NCI-H748 (cell line): ENCODE results near the gene CORO1C.

Experiments
- DNase-seq: peaks from one replicate; lab custom pipeline; 2025; ENCODE audit not compliant: unreplicated experiment; lab: John Stamatoyannopoulos, UW

Gene CORO1C

DNA sequence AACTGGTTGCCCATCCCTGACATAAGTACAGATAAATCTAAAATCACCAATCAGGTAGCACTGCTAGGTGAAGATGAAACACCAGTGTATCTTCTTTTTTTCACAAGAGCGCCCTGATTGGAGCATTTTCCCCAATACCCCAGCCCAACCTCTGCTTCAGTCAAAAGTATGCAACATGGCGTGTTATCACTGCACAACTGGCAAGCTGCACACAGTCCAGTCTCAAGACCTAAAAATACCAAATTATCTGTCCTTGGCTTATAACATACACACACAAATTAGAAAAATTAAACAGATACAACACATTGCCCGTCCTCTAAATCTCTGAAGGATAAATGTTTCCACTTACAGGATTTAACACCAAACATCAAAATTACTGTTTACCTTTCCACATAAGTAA, 77.4 kb downstream of the CORO1C start:
- DNase-seq, result no peak

DNA sequence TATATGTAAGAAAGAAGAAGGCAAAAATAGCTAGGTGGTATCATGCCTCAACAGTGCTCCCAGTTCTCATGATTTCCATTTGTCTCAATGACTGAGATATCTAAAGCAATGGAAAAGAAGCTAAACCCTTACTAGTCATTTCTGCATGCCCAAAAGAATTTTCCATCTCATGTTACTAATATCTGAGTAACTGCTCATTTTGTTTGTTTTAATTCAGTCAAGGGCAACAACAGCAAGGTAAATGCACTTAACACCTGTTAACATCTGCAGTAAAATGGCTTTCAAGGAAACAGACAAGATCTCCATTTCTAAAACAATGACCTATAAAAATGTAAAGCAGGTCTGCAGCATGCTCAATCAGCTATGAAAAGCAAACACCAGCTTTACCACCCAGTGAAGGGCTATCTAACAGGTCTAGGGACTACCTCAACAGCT, 78.2 kb downstream of the CORO1C start:
- no peak for DNase-seq

DNA sequence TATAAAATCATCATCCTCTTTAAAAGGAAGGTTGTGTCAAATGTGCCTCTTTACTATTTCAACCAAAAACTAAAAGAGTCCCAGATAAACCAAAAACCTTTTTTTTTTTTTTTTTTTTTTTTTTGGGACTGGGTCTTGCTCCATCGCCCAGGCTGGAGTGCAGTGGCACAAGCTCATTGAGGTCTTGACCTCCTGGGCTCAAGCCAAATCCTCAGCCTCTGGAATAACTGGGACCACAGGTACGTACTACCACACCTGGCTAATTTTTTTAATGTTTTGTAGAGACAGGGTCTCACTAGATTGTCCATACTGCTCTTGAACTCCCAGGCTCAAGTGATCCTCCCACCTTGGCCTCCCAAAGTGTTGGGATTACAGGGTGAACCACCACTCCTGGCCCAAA, 81.2 kb downstream of the CORO1C start:
- DNase-seq, result no peak

DNA sequence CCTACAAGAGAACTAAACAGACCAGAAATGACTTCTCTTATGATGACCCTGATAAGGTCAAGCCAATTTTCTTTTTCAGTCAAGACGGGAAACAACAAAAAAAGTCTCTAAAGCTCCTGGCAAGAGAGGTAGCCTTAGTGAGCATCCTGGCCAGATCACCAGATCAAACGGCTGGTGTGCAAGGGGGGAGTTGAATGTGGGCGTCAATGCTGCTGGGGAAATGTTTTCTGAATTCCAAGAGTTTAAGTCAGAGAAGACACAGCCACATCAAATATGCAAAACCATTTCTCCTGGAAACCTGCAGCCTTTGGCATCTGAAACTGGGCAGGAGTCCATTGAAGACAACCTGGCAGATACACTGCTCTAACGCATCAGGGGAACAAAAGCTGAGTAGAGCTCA, 81.6 kb downstream of the CORO1C start:
- DNase-seq, result no peak

DNA sequence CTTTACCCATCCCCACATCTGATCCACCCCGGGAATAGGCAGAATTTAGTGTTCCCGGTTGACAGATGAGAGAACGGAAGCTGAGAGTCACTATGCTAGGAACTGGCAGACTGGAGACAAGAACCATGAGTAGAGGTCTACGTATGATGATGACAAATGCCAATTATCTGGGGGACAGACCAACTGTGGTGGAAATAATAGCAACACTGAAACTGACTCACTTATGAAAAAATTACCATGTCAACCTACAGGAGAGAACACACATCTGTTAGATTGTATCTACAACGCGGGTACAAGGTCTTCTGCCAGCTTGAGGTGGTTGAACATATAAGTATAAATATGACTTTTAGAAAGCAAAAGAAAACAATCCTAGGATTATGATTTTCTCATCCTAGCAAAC, 82.2 kb downstream of the CORO1C start:
- DNase-seq, result no peak

DNA sequence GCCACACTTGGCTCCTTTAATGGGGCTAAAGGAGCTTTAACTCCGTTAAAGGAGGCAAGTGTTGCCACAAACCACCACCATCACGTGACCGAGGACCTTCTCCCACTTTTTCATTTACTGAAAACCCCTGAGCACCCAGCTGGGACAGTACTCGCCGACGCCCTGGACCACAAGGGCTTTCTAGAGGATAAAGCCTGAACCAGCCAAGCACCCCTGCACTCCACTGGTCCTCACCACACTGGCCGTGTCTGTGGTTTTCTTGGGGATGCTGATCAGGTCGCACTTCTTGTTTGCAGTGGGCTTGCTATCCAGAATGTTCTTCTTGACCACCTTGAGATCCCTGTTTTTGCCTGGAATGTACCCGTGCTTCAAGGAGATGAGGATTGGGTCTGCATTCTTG, 82.9 kb downstream of the CORO1C start:
- no peak for DNase-seq

DNA sequence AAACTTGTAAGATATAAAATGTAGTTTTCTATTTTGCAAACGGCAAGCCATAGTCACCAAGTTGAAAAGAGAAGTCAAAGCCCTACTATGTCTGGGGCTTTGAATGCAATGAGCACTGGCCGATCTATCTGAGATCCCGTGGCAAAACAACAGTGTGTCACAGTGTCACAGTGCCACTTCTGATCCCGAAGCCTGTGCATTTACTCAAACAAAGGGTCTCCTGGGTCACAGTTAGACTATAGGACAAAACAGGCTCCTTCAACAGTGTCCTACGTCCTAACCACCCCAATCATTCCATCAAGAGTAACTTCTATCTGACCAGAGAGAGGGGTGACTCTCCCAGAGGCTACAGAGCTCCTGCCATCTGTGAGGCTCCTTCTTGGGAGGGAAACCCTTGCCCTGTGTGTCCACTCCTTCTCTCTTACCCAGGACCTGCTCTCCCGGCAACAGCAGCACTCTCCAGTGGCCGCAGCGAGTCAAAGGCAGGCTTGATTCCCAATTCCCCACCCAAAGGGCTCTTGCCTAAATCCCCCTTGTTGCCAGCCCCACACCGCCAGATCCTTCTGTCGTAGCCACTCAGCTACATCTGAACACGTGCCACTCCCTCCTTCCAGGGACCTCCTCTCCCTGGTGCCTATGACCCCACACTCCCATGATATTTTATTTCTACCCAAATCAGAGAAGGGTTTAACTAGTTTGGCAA, 83.6 kb downstream of the CORO1C start:
- DNase-seq, result no peak

DNA sequence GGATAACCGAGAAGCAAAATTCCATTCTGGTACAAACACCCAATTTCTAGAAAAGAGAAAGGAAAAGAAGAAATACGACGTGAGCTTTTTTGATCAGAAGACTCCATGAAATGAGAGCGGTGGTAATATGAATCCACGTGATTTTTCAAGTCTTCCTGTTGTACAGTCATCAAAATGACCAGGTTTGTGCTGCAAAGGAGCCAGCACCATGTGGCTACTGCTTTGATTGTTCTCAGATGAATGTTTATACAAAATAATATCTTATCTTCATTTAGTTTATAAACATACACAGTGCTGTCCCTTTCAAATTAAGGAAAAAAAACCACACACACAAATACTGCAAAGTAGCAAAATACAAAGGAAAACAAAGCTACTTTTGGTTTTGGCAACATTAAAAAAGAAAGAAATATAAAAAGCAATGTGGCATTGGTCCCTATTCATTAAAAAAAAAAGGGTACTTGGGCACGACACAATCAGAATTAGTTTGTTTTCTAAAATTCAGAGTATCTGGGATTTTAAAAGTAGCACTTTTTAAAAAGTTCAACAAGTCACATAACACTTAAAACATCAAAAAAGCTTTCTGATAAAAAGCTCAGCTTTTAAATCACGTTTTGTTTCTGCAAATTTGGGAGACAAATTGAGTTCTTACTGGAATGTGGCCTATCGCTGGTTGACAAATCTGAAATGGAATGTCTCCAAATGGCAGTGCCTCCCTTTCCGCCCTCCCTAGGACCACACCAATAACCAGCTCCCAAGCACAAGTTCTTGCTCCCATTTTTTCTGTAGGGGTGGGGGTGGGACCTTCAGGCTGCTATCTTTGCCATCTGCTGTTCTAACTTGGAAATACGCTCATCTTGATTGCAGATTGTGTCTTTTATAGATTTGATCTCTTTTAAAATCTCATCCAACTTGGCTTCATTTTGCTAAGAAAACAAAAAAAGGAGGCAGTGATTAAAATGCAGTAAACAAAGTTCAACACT, 84.4 kb downstream of the CORO1C start:
- DNase-seq, result no peak

DNA sequence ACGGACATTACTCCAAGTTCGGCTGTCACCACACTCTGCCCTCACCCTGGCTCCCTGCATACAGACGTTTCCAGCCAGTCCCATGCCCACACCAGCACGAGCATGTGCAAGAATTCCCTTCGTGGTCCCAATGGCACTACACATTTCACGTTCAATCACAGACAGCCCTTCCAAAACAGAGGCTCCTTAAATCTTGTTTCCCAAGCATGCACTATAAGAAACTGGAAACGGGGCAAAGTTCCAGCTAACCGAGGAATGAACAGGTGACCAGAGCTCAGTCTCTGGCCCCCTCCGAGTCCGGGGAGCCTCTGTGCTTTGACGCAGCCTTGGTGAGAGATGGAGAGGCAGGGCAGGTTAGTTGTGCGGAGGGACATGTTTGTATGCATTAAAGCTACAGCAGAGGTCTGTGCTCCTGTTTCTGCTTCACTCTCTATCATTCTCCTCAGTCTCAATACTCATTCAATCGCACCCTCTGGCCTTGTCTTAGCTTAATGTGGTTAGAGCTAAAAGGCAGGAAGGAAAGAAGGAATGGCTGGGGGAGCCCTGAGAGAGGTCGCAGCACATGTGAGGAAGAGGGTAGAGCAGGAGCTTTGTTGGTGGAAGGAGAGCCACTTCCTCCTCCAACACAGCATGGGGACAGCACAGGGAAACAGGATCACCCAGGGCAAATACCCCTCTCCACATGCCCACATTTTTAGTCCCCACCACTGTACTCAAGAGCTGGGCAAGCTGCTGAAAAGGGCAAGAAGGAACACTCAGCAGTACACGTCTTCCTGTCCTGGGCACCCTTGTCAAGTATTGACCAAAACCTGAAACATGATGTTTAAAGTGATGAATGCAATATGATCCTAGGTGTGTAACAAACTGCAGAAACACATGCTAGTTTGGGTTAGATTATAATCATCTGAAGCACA, 85.4 kb downstream of the CORO1C start:
- no peak for DNase-seq

DNA sequence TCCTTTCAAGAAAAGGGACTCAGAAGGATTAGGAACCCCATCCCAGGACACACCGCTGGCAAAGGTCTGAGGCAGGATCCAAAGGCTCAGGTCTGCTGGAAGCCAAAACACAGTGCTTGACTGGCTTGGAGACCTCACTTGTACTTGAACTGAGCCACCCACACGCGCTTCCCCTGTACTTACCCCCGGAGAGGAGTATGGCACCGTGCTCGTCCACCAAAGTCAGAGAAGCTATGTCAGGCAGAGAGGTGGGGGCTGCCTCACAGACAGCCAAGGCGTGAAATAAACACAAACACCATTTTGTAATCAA, 86.6 kb downstream of the CORO1C start:
- DNase-seq, result no peak

DNA sequence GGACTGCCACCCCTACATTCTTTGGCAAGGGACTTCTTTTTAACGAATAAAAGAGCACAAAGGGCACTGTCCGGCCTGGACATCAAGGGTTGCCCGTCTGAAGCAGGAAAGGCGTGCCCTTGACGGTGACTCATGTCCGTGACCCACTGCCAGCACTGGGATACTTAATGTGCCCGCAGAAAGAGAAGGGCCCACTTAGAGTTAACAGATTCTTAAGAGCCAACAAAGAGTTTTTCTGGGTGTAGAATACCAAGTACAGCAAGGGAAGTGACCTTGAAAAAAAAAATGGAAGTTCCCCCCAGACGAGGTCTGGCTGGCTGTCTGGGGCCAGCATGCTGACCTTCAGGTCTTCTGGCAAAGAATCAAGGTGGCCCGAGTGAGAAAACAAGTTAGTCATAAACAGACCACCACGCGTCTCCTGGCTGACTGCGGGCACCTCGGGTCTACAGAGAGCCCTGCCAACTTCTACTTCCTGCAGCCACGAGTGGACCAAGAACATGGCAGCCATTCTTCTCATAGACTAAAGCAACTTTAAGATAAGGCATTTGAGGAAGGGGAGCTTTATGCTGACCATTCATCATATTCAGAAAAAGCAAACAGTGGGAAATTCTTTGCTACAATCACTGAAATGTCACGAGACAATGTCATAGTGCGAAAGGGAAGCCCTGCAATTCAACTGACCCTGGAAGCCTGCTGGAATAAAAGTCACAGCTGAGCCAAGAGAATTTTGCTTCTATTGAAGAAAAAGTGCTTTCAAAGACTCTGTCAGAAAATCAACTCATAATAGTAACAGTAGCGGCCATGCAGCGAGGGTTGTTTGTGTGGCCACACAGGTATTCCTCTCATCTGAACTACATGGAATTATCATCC, 87.1 kb downstream of the CORO1C start:
- DNase-seq, result no peak

DNA sequence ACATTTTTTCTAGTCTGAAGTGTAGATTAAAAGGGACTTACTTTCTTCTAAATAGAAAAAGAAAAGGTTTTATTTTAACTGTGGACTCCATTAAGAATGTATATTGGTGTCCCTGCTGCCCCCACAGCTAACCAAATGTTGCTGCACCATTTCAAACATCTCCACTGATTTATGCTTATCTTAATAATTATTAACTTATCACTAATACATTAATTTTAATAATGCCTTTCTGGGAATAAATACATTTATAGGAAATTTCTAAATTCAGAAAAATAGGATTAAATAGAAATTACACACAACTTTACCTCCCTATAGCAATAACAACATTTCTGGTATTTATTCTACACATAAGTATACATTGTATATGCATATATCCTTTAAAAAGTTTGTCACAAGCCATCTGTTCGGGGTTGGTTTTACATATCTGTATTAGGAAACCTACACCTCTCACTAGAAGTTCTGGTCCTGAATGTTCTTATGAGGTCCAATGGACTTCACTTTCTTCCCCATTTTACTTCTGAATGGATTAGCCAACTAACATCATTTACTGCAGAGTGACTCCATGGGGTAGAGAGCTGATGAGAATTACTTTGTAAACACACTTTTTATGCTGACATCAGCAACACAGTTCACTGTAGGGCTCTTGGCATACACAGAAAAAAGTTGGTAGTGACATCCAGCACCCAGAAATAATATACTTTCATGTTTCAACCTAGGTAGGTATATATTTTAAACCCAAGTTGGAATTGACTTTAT, 88.2 kb downstream of the CORO1C start:
- no peak for DNase-seq

DNA sequence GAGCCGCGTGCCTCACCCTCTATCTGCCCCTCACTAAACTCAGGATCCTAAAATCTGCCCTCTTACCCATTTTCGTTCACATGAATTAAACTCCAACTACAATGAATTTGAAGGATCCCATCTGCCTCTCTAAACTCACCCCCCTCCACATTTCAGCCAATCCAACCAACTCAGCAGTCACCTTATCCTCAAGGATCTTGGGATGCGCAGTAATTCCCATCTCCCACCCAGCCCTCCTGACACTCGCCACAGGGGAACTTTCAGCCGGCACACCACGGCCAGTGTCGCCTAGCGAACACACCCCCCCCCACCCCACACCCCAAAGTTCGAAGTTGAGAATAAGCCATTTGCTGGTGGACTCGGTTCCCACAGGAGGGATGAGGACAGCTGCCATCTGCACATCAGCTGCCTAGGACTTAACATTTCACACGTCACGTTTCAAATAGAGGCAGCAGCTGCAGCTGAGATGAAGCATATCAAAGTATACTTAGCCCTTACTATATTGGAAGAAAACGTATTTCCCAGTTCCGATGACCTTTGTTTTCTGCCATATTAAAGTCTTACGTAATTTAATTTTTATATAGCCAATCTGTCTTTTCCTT, 88.9 kb downstream of the CORO1C start:
- no peak for DNase-seq

DNA sequence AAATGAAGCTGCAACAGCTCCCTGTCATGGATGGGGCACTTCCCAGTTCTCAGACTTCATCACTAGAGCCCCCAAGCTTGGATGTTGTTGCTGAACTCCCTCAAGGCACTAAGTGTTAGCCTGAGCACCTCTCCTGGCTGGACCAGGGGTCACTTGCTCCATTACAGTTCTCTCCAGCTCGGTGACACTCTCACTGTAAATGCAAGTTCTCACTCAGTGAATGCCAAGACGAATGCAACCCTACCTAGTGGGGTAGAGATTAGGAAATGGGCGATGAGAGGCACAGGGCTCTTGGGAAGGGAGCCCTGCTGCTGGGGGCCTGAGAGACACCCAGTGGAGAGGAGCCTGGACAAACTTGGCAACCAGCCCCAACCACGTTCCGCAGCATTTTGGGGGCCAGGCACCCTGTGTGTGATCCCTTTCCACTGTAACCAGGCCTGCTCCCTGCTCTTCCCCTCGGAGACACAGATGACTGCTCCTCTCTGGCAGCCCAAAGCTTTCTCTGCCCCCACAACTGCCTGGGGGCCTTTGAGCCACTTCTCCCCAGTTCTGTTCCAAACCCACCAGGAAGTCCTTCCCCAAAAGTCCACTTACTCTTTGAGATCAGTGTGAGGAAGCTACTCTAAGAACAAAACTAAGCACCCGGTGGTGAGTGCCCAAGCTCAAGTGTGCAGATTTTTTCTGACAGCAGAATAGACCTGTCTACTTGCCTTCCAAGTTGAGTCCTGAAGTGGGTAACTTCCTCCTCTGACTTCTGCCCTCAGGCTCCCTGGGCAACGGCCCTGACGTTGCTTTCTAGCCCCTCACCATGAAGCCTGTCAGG, 89.7 kb downstream of the CORO1C start:
- no peak for DNase-seq

DNA sequence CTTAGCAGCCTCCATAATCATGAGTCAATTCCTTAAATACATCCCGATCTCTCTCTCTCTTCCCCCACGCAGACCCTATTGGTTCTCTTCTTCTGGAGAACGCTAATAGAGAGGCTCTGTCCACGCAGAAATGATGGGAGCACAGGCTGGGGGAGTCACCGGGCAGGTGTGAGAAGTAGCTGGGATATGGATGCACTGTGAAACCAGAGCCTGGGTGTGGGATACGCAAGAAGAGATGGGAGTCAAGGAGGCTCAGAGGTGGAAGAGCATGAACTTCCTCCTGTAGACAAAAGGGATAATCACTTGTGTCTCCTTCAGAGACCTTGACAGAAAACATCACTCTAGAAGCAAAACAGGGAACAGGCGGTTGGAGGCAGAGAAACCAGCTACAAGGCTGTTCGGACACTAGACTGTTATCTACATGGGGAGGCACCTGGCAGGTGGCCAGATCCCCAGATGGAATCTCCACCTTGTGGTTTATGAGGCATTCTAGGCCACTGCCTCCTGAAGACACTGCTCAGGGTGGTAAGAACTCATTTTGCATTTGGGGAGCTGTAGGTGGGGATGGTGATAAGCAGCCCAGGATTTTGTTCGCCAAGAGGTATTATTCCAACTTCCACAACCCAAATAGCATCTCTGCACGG, 90.4 kb downstream of the CORO1C start:
- no peak for DNase-seq

DNA sequence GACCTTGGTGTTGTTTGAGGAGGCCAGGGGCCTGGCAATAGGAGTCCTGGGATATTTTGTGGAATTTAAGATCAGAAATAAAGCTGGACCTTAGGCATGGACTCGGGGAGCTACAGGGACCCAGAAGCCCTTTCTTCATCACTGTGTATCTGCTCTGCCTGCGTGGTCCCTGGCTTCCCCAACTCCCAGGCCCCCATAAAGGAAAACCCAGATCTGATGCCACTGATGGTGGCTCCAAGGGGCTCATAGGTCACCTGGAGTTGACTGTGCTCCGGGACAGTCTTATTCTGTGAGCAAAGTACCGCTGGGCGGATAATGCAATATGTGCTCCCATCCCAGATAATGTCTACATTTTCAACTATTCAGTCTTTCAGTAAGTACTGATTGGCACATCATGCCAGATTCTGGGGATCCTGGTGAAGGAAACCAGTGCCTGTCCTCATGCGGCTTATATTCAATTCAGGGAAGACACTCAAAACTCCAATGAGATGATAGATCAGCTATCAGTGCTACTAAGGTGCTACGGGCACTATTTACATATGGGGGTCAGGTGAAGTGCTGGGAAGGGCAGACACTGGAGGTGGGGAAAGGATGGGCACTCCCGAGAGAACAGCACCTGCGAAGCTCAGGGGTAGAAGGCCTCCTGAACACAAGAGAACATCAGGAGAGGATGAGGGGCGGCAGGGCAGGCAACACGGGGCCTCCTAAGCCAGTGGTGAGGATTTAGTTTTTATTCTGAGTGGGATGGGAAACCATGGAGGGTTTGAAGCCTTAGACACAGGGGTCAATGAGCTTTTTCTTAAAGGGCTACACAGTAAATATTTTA, 92.1 kb downstream of the CORO1C start:
- DNase-seq, result no peak
